Sigmoid colon (tissue), 3 donors: ENCODE data around the gene DDI2.

Experiments
- POLR2A ChIP-seq, 2 donors: fragments of 450-650 bp; IDR thresholded peaks; one replicate each; pipeline ENCODE4 v1.6.1; 2016; ENCODE audit warnings: antibody characterized with exemption in 2 of 2, mild to moderate bottlenecking in 2 of 2, moderate library complexity in 2 of 2
- TF ChIP-seq, protein P1 (sequence below), 4 experiments: fragments of 450-650 bp in 3 of 4; fragments of 200-600 bp in 1 of 4; IDR thresholded peaks; one replicate each; pipeline ENCODE4 v1.5.1; 2016 to 2019; ENCODE audit warnings: antibody characterized with exemption in 4 of 4, mild to moderate bottlenecking in 3 of 4, moderate library complexity in 2 of 4

DNA sequence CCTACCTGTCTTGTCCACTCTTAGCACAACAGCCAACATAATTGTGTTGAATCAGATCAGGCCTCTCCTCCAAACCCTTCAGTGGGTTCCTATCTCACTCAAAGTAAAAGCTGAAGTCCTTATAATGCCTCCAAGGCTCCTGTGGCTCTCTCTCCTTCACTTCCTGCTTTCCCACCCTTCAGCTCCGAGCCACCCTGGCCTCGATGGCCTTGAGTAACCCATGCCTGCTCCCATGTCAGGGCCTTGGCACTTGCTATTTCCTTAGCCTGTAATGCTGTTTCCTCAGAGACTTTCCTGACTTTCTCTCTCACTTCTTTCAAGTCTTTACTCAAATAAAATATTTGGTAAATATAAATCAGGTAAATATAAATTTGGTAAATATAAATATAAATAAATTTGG lies 58.8 kb downstream of the DDI2 start:
- TF ChIP-seq, protein P1, sequence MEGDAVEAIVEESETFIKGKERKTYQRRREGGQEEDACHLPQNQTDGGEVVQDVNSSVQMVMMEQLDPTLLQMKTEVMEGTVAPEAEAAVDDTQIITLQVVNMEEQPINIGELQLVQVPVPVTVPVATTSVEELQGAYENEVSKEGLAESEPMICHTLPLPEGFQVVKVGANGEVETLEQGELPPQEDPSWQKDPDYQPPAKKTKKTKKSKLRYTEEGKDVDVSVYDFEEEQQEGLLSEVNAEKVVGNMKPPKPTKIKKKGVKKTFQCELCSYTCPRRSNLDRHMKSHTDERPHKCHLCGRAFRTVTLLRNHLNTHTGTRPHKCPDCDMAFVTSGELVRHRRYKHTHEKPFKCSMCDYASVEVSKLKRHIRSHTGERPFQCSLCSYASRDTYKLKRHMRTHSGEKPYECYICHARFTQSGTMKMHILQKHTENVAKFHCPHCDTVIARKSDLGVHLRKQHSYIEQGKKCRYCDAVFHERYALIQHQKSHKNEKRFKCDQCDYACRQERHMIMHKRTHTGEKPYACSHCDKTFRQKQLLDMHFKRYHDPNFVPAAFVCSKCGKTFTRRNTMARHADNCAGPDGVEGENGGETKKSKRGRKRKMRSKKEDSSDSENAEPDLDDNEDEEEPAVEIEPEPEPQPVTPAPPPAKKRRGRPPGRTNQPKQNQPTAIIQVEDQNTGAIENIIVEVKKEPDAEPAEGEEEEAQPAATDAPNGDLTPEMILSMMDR (IDR thresholded peaks at IDR 0.05) = no peak
- no peak for TF ChIP-seq POLR2A (IDR thresholded peaks at IDR 0.05)
